ENCODE results near the gene CTNNBL1.

DNA sequence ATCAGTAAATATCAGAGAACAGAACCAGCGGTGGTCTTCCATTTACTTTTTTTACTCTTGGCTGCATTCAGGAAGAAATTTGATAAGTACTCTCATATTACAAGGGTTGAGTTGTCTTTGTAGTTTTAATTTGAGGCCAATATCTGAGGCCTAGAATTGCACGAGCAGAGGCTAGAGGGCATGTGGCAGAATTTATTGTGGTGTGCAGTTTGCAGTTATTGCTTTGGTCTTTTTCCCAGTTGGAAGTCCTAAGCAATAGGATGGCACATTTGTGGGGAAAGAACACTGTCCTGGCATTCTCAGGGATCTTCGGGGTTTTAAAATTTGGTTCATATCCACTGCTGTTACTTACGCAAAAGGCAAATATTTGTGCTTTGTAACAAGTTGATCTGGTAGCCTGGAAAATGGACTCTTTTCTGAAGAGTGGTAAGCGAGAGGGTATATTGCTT is 66.0 kb downstream of the CTNNBL1 start:
- TF ChIP-seq, protein P1, sequence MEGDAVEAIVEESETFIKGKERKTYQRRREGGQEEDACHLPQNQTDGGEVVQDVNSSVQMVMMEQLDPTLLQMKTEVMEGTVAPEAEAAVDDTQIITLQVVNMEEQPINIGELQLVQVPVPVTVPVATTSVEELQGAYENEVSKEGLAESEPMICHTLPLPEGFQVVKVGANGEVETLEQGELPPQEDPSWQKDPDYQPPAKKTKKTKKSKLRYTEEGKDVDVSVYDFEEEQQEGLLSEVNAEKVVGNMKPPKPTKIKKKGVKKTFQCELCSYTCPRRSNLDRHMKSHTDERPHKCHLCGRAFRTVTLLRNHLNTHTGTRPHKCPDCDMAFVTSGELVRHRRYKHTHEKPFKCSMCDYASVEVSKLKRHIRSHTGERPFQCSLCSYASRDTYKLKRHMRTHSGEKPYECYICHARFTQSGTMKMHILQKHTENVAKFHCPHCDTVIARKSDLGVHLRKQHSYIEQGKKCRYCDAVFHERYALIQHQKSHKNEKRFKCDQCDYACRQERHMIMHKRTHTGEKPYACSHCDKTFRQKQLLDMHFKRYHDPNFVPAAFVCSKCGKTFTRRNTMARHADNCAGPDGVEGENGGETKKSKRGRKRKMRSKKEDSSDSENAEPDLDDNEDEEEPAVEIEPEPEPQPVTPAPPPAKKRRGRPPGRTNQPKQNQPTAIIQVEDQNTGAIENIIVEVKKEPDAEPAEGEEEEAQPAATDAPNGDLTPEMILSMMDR (IDR thresholded peaks at IDR 0.05; ENCODE audit: extremely low read depth in 1 of 2, insufficient read depth in 1 of 2, low read depth in 1 of 2, low read length in 2 of 2), result no peak
- TF ChIP-seq GATA2 (IDR thresholded peaks at IDR 0.05; ENCODE audit: insufficient read depth, insufficient read length, low read depth, low read length), result no peak
- TF ChIP-seq, protein P2, sequence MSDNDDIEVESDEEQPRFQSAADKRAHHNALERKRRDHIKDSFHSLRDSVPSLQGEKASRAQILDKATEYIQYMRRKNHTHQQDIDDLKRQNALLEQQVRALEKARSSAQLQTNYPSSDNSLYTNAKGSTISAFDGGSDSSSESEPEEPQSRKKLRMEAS (IDR thresholded peaks at IDR 0.05; ENCODE audit: insufficient read depth, insufficient read length), result no peak
- no peak for TF ChIP-seq EZH2 (IDR thresholded peaks at IDR 0.05; ENCODE audit: borderline replicate concordance, low read depth, low read length, severe bottlenecking)
- TF ChIP-seq POLR2A (IDR thresholded peaks at IDR 0.05; ENCODE audit: low read depth, low read length), result no peak
- no peak for TF ChIP-seq JUN (IDR thresholded peaks at IDR 0.05; ENCODE audit: borderline replicate concordance, insufficient read depth, insufficient read length, low read depth)
- TF ChIP-seq POLR2AphosphoS5 (IDR thresholded peaks at IDR 0.05; ENCODE audit: insufficient read depth, low read depth, low read length), result no peak
